Esophagus muscularis mucosa (tissue), 4 donors: Measurements from ENCODE around the gene DLGAP4. TPM values are rescaled to one million over a fixed set of nuclear protein-coding genes. Genes with fewer than 3 reads are reported as not detected.

ENCODE experiments used
- DNase-seq: peaks from one replicate; pipeline ENCODE4 v3.0.0-alpha.2; 2017; ENCODE audit errors: extremely low spot score
- H3K27ac ChIP-seq, 4 donors: fragments of 200-600 bp; sonication (generic); replicated peaks in 1 of 4; 1 replicate in 3 of 4; 2 replicates in 1 of 4; pipeline ENCODE4 v1.5.1; 2016 to 2019; ENCODE audit warnings: mild to moderate bottlenecking in 1 of 4
- H3K27me3 ChIP-seq, 4 donors: fragments of 200-600 bp; sonication (generic); one replicate each; pipeline versions ENCODE4 v1.5.1 to v1.6.0; 2016 to 2019
- H3K36me3 ChIP-seq, 4 donors: fragments of 200-600 bp; sonication (generic); one replicate each; pipeline ENCODE4 v1.5.1; 2016 to 2019
- H3K4me1 ChIP-seq, 4 donors: fragments of 200-600 bp; sonication (generic); one replicate each; pipeline ENCODE4 v1.5.1; 2016 to 2019
- H3K4me3 ChIP-seq, 4 donors: fragments of 200-600 bp; sonication (generic); 1 replicate in 2 of 4; 2 replicates in 2 of 4; pipeline ENCODE4 v1.5.1; 2016 to 2019; ENCODE audit warnings: mild to moderate bottlenecking in 4 of 4, moderate library complexity in 1 of 4
- H3K9me3 ChIP-seq, 4 donors: fragments of 200-600 bp; sonication (generic); 1 replicate in 3 of 4; 2 replicates in 1 of 4; pipeline ENCODE4 v1.5.1; 2016 to 2019
- CTCF ChIP-seq, 3 experiments: fragments of 200-600 bp in 2 of 3; fragments of 450-650 bp in 1 of 3; sonication (generic) in 2 of 3; IDR thresholded peaks; one replicate each; pipeline ENCODE4 v1.5.1; 2017 to 2019; ENCODE audit warnings: antibody characterized with exemption in 3 of 3, mild to moderate bottlenecking in 2 of 3, moderate library complexity in 1 of 3
- EP300 ChIP-seq: sonication (generic); formaldehyde crosslinking; IDR thresholded peaks from one replicate; pipeline ENCODE4 v1.6.1; 2017; ENCODE audit warnings: antibody characterized with exemption
- POLR2A ChIP-seq: fragments of 450-650 bp; IDR thresholded peaks from one replicate; pipeline ENCODE4 v1.6.1; 2017; ENCODE audit warnings: antibody characterized with exemption, moderate library complexity, mild to moderate bottlenecking, low read depth
- POLR2AphosphoS5 ChIP-seq, 2 donors: sonication (generic); formaldehyde crosslinking; IDR thresholded peaks; one replicate each; pipeline ENCODE4 v1.6.1; 2017; ENCODE audit warnings: antibody characterized with exemption in 2 of 2
- WGBS: methylation state at CpG from one replicate; pipeline ENCODE4 v1.1.5; 2018; 5-methylcytosine and 5-hydroxymethylcytosine counted together
- intact Hi-C: fragments of 100-400 bp; cut with DNase I; formaldehyde crosslinking; loops from one replicate; pipeline ENCODE4 v1.15.1; 2023
- total RNA-seq, 4 donors: library from RNA; depleted of rRNA; stranded (reverse); fragments of >200 nt; gene quantifications; one replicate each; pipeline versions ENCODE4 v1.1.0 to v1.2.1, GENCODE V29; 2016

DLGAP4 gene
- total RNA-seq, 4 donors from 2014 or later = 43.6 to 90.0 (median 48.8) TPM

GRCh38 chr20:36415475-36416002 lies 109.4 kb downstream of the DLGAP4 start:
- H3K36me3 ChIP-seq = no peaks in the 10 kb centered on the region
- intact Hi-C loops = no loop called here

GRCh38 chr20:36418711-36419110 lies 112.6 kb downstream of the DLGAP4 start:
- Histone ChIP-seq H3K9me3 (no peaks in the 10 kb centered on the region), H3K36me3 (no peaks in the 10 kb centered on the region), H3K27me3 (peaks cover 0 to 56% (median 0%) of the 10 kb centered on the region in 4 donors), H3K4me3 (no peak overlapping the region), H3K4me1 (no peaks in the 10 kb centered on the region), H3K27ac (no peak overlapping the region)
- no peak for DNase-seq
- TF ChIP-seq POLR2AphosphoS5 (IDR thresholded peaks at IDR 0.05) = no peak
- TF ChIP-seq EP300 = no peak
- TF ChIP-seq POLR2A = no peak
- TF ChIP-seq CTCF (IDR thresholded peaks at IDR 0.05) = no peak
- WGBS = 80% methylated on average over 7 of the region's 7 CpGs
- intact Hi-C loops = no loop called here

More at GRCh38 chr20:36415475-36416002, 109.4 kb downstream of the DLGAP4 start:
- no peak overlapping the region for H3K27ac ChIP-seq
- no peak for DNase-seq
- 88% methylated on average over 3 of the region's 3 CpGs for WGBS
- TF ChIP-seq POLR2A (no peak), EP300 (no peak), CTCF (IDR thresholded peaks at IDR 0.05) (no peak), POLR2AphosphoS5 (IDR thresholded peaks at IDR 0.05) (no peak)
- H3K4me1 ChIP-seq = no peaks in the 10 kb centered on the region
- no peak overlapping the region for H3K4me3 ChIP-seq
- H3K27me3 ChIP-seq = peaks cover 0 to 53% (median 0%) of the 10 kb centered on the region in 4 donors
- H3K9me3 ChIP-seq = no peaks in the 10 kb centered on the region

GRCh38 chr20:36421641-36422040 lies 115.5 kb downstream of the DLGAP4 start:
- TF ChIP-seq EP300 (no peak), POLR2A (no peak), CTCF (IDR thresholded peaks at IDR 0.05) (no peak), POLR2AphosphoS5 (IDR thresholded peaks at IDR 0.05) (no peak)
- no peak overlapping the region for H3K27ac ChIP-seq
- H3K9me3 ChIP-seq = no peaks in the 10 kb centered on the region
- intact Hi-C loops = no loop called here
- WGBS = 69% methylated on average over 13 of the region's 13 CpGs
- H3K36me3 ChIP-seq = no peaks in the 10 kb centered on the region
- no peak overlapping the region for H3K4me3 ChIP-seq
- H3K27me3 ChIP-seq = peaks cover 0 to 59% (median 0%) of the 10 kb centered on the region in 4 donors
- no peak for DNase-seq
- no peaks in the 10 kb centered on the region for H3K4me1 ChIP-seq

- no peak for TF ChIP-seq POLR2AphosphoS5 (IDR thresholded peaks at IDR 0.05)
- TF ChIP-seq EP300 = no peak
- TF ChIP-seq POLR2A = no peak
- no peak for TF ChIP-seq CTCF (IDR thresholded peaks at IDR 0.05)
- intact Hi-C loops = no loop called here
- Histone ChIP-seq H3K4me1 (no peaks in the 10 kb centered on the region), H3K36me3 (no peaks in the 10 kb centered on the region), H3K27ac (no peak overlapping the region), H3K9me3 (no peaks in the 10 kb centered on the region), H3K27me3 (peaks cover 0 to 49% (median 0%) of the 10 kb centered on the region in 4 donors), H3K4me3 (no peak overlapping the region)
- DNase-seq = no peak
- 49% methylated on average over 3 of the region's 3 CpGs for WGBS
Measured at GRCh38 chr20:36424314-36424713, 118.2 kb downstream of the DLGAP4 start.

- peaks cover 0 to 41% (median 0%) of the 10 kb centered on the region in 4 donors for H3K27me3 ChIP-seq
- H3K36me3 ChIP-seq = no peaks in the 10 kb centered on the region
- no peak overlapping the region for H3K27ac ChIP-seq
- no peaks in the 10 kb centered on the region for H3K4me1 ChIP-seq
- WGBS = 68% methylated on average over 4 of the region's 4 CpGs
- no peak overlapping the region for H3K4me3 ChIP-seq
- intact Hi-C loops = no loop called here
- H3K9me3 ChIP-seq = no peaks in the 10 kb centered on the region
- no peak for DNase-seq
- no peak for TF ChIP-seq CTCF (IDR thresholded peaks at IDR 0.05)
- no peak for TF ChIP-seq EP300
- TF ChIP-seq POLR2A = no peak
- no peak for TF ChIP-seq POLR2AphosphoS5 (IDR thresholded peaks at IDR 0.05)
Measured at GRCh38 chr20:36425166-36425565, 119.0 kb downstream of the DLGAP4 start.
